ENCODE measurements around the gene RNH1. TPM values are rescaled to one million over a fixed set of nuclear protein-coding genes. Genes with fewer than 3 reads are reported as not detected.
"Not testable (repeated sequence)": the region's sequence is repeated elsewhere in the genome, so short reads cannot be mapped to it uniquely, and the experiment has no call there.

RNH1 gene
- total RNA-seq, 1 donor from 2014 or later = 38.7 TPM

- FAIRE-seq (no peak), DNase-seq (ENCODE audit: low spot score in 2 of 2) (no peak)
Observed at GRCh38 chr11:487571-488021, 19.4 kb downstream of the RNH1 start.

DNA sequence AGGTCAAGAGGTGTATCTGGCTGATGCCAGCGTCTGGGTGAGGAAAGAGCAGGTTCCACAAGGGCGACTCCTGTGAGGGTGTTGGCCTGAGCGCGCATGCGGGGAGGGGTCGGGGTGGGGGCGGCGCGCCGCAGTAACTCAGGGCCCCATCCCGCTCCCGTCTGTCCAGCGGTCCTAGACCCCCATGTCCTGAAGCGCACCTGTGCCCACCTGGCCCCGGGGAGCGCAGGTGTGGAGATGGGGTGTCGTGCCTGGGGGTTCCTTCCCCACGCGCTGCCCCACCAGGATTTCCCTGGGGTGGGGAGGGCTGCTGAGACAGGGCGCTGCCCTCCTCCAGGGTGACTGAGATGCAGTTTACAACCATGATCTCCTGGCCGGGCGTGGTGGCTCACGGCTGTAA, 20.9 kb downstream of the RNH1 start:
- no peak for FAIRE-seq
- no peak for DNase-seq (ENCODE audit: low spot score in 2 of 2)

DNA sequence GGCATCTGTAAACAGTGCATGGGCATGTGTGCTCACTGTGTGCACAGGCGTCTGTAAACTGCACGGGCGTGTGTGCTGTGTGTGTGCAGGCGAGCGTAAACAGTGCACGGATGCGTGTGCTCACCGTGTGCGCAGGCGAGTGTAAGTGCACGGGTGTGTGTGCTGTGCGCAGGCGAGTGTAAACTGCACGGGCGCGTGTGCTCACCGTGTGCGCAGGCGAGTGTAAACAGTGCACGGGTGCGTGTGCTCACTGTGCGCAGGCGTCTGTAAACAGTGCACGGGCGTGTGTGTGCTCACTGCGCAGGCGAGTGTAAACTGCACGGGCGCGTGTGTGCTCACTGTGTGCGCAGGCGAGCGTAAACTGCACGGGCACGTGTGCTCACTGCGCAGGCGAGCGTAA, 22.4 kb downstream of the RNH1 start:
- DNase-seq (ENCODE audit: low spot score in 2 of 2) = no peak
- FAIRE-seq = no peak

DNA sequence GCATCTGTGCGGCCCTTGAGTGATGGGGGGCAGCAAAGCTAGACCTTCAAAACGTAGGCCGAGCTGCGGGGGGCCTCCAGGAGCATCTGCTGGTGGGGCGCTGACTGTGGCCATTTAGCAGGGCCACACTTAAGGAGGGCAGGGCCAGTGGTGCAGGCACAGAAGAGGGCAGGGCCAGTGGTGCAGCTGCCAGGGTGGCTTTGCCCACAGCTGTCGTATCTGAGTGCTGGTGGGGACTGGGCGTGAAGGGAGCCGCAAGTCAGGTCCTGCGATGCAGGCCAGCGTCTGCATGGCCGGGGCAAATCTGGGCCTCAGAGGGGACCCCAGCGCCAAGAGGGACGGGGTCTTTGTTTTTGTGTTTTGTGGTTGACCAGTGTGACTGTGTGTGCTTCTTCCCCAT, 27.7 kb downstream of the RNH1 start:
- DNase-seq (ENCODE audit: low spot score in 2 of 2) (no peak), FAIRE-seq (no peak)

GRCh38 chr11:477052-477715, 29.9 kb downstream of the RNH1 start:
- DNase-seq (ENCODE audit: low spot score in 2 of 2) = peak in 1 of 2 donors; percentile 56
- FAIRE-seq = no peak

- DNase-seq (ENCODE audit: low spot score in 2 of 2) (no peak), FAIRE-seq (no peak)
Observed at GRCh38 chr11:476416-476815, 30.6 kb downstream of the RNH1 start.

- no peak for FAIRE-seq
- DNase-seq (ENCODE audit: low spot score in 2 of 2) = no peak
Observed at GRCh38 chr11:475941-476340, 31.1 kb downstream of the RNH1 start.

- DNase-seq (ENCODE audit: low spot score in 2 of 2) = no peak
- no peak for FAIRE-seq
Observed at GRCh38 chr11:474914-475506, 32.0 kb downstream of the RNH1 start.

DNA sequence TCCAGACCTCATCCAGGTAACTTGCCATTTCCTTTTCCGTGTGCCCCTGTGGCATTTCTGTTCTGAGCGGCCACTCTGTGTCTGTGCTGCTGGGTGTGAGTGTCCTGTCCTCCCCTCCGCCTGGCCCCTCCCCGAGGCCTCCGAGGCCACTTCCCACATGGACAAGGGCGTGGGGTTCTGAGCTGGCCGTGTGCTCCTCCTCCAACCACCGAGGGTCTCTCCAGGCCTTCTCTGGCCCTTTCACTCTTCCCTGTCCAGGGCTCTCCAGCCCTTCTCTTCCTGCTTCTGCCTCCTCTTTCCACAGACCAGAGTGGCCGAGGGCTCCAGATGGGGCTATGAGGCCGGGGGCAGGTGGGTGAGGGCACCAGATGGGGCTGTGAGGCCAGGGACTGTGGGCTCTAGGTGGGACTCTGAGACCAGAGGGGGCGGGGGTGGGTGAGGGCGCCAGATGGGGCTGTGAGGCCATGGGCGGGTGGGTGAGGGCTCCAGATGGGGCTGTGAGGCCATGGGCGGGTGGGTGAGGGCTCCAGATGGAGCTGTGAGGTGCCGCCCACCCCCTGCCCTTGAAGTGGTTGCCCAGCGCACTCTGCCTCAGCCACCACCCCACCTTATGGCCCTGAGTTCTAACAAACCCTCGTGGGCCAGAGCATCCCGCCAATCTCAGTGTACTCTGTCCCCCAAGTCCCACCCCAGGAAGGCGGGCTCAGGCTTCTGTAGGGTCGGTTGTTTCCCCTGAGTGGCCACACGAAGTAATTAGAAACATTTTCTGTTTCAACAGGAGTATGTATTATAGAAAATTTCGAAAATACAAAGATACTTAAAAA, 32.9 kb downstream of the RNH1 start:
- no peak for FAIRE-seq
- no peak for DNase-seq (ENCODE audit: low spot score in 2 of 2)

DNA sequence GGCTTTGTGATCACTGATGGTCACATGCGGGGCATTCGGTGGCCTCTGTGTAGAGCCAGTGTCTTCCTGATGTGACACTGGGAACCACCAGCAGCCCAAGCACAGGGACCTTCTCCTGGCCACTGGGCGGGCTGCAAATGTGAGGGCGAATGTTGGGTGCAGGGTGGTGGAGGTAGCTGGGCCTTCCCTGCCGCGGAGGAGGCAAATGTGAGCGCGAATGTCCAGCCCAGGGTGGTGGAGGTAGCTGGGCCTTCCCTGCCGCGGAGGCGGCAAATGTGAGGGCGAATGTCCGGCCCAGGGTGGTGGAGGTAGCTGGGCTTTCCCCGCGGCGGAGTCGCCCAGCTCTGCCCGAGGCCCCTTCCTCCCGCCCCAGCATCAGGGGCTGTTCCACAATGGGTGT, 33.6 kb downstream of the RNH1 start:
- FAIRE-seq (no peak), DNase-seq (ENCODE audit: low spot score in 2 of 2) (no peak)

GRCh38 chr11:472816-473215, 34.2 kb downstream of the RNH1 start:
- no peak for FAIRE-seq

GRCh38 chr11:472272-472671, 34.8 kb downstream of the RNH1 start:
- FAIRE-seq = no peak

More at GRCh38 chr11:472816-473215, 34.2 kb downstream of the RNH1 start:
- DNase-seq (ENCODE audit: low spot score in 2 of 2) = no peak

DNA sequence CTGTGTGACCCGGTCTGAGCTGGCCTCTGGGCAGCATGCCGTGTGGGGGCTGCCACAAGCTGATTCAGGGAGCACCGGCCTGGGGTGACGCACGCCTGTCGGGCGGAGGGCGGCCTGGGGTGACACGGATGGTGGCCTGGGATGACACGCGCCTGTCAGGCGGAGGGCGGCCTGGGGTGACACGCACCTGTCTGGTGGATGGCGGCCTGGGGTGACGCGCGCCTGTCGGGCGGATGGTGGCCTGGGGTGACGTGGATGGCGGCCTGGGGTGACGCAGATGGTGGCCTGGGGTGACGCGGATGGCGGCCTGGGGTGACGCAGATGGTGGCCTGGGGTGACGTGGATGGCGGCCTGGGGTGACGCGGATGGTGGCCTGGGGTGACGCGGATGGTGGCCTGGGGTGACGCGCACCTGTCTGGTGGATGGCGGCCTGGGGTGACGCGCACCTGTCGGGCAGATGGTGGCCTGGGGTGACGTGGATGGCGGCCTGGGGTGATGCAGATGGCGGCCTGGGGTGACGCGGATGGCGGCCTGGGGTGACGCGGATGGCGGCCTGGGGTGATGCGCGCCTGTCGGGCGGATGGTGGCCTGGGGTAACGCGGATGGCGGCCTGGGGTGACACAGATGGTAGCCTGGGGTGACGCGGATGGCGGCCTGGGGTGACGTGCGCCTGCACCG, 35.4 kb downstream of the RNH1 start:
- FAIRE-seq = no peak

More at GRCh38 chr11:472272-472671, 34.8 kb downstream of the RNH1 start:
- no peak for DNase-seq (ENCODE audit: low spot score in 2 of 2)

DNA sequence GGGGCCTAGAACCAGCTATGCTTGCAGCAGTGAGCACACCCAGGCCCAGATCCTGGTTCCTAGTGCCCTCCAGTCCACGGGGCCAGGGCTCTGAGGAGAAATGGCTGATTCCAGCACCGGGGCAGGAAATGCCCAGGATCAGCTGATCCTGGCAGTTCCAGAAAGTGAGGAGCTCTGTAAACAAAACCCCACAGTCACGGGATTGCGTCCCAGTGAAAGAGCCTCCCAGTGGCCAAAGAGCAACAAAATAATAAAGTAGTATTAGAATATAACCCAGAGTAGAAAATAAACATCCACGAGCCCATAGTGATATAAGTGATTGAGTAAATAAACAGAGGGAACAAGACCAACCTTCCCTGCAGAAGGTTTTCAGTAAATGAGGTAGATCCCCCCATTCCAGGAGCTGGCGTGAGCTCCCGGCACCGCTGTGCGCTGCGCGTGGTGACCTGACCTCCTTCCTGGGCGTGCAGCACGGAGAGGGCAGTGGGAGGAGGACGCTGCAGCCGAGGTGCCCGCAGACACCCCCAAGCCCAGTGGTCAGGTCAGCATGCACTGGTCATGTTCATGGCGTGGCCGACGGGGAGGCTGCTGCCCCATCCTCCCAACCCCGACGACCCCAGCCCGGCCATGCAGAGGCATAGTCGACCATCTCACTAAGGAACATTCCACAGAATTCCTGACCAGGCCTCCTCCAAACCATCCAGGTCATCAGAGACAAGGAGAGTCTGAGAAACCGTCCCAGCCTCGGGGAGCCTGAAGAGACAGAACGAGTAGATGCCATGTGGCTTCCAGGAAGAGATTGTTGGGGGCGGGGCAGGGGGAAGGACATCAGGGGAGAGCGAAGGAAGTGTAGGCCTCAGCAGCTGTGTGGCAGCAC, 37.1 kb downstream of the RNH1 start:
- DNase-seq (ENCODE audit: low spot score in 2 of 2) = peak; percentile 75 to 80
- no peak for FAIRE-seq

More for the DNA sequence above, 35.4 kb downstream of the RNH1 start:
- no peak for DNase-seq (ENCODE audit: low spot score in 2 of 2)

GRCh38 chr11:469026-469683, 37.9 kb downstream of the RNH1 start:
- not testable (repeated sequence) for DNase-seq (ENCODE audit: low spot score in 2 of 2); FAIRE-seq

- FAIRE-seq (no peak), DNase-seq (ENCODE audit: low spot score in 2 of 2) (no peak)
Observed at GRCh38 chr11:468493-468892, 38.5 kb downstream of the RNH1 start.

DNA sequence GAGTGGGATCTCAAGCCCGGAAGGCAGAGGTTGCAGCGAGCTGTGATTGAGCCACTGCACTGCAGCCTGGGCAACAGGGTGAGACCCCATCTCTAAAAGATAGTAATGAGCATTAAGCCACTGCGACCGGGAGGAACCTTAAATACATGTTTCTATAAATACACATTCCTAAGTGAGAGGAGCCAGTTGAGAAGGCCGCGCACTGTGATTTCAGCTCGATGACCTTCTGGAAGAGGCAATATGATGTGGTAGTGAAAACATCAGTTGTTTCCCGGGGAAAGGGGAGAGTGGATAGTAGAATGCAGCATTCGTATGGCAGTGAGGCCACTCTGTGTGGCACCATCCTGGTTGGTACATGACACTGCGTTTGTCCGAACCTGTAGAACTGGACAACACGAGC, 39.0 kb downstream of the RNH1 start:
- DNase-seq (ENCODE audit: low spot score in 2 of 2) = no peak
- FAIRE-seq = no peak

- FAIRE-seq (no peak), DNase-seq (ENCODE audit: low spot score in 2 of 2) (no peak)
Observed at GRCh38 chr11:465896-466530, 41.0 kb downstream of the RNH1 start.

GRCh38 chr11:464316-464715, 42.7 kb downstream of the RNH1 start:
- FAIRE-seq = no peak

More at GRCh38 chr11:464316-464715, 42.7 kb downstream of the RNH1 start:
- DNase-seq (ENCODE audit: low spot score in 2 of 2) = no peak

Measured in frontal cortex (tissue), 4 donors.